GM12878 (cell line): Measurements from ENCODE around the gene TRAF3IP3. TPM values are rescaled to one million over a fixed set of nuclear protein-coding genes. Genes with fewer than 3 reads are reported as not detected.

Experiments used
- CEBPB ChIP-seq, 2 experiments: fragments of 150-350 bp in 1 of 2; IDR thresholded peaks; 2 replicates each; pipeline ENCODE4 v1.6.1; 2012 to 2014; ENCODE audit warnings: low read depth in 2 of 2, low read length in 2 of 2, borderline replicate concordance in 1 of 2, inconsistent platforms in 1 of 2
- CHD1 ChIP-seq: IDR thresholded peaks from 2 replicates; pipeline ENCODE4 v1.6.1; 2012; ENCODE audit warnings: low read depth, low read length, improper control_type of control experiment
- ETV6 ChIP-seq, 2 experiments: fragments of 450-650 bp in 1 of 2; IDR thresholded peaks in 1 of 2; conservative IDR thresholded peaks in 1 of 2; 2 replicates each; pipeline ENCODE4 v1.6.1; 2014; ENCODE audit warnings: antibody characterized with exemption in 1 of 2, borderline replicate concordance in 1 of 2, low read depth in 1 of 2, mild to moderate bottlenecking in 1 of 2, moderate library complexity in 1 of 2
- EZH2 ChIP-seq: IDR thresholded peaks from 2 replicates; pipeline ENCODE4 v1.6.1; 2012; ENCODE audit warnings: low read depth, mild to moderate bottlenecking, control low read depth, inconsistent platforms, low read length, borderline replicate concordance; ENCODE audit not compliant: control insufficient read depth
- LARP7 ChIP-seq: fragments of 450-650 bp; IDR thresholded peaks from 2 replicates; pipeline ENCODE4 v1.6.1; 2017; ENCODE audit warnings: mild to moderate bottlenecking
- MYC ChIP-seq: IDR thresholded peaks from 2 replicates; pipeline ENCODE4 v1.6.1; 2011; ENCODE audit warnings: mild to moderate bottlenecking, low read length, moderate library complexity, inconsistent platforms; ENCODE audit not compliant: insufficient read depth, insufficient replicate concordance, insufficient read length, severe bottlenecking
- RBBP5 ChIP-seq: fragments of 200-600 bp; sonication (generic); conservative IDR thresholded peaks from 2 replicates; pipeline ENCODE4 v1.6.1; 2016
- RELA ChIP-seq: fragments of 450-650 bp; IDR thresholded peaks from 2 replicates; pipeline ENCODE4 v1.8.0; 2014; ENCODE audit warnings: borderline replicate concordance; ENCODE audit not compliant: partially characterized antibody
- SIX5 ChIP-seq: IDR thresholded peaks from 2 replicates; pipeline ENCODE4 v1.6.1; 2011; ENCODE audit warnings: mild to moderate bottlenecking, low read depth, low read length, moderate library complexity; ENCODE audit not compliant: severe bottlenecking
- SKIL ChIP-seq: fragments of 450-650 bp; IDR thresholded peaks from 2 replicates; pipeline ENCODE4 v1.6.1; 2017; ENCODE audit warnings: mild to moderate bottlenecking, low read depth, inconsistent platforms; ENCODE audit not compliant: poor library complexity, severe bottlenecking
- TAF1 ChIP-seq: IDR thresholded peaks from 2 replicates; pipeline ENCODE4 v1.6.1; 2011; ENCODE audit warnings: mild to moderate bottlenecking, low read depth, low read length, borderline replicate concordance
- TBL1XR1 ChIP-seq: IDR thresholded peaks from 2 replicates; pipeline ENCODE4 v1.6.1; 2012; ENCODE audit warnings: low read depth, low read length, improper control_type of control experiment
- YY1 ChIP-seq: IDR thresholded peaks from 2 replicates; pipeline ENCODE4 v1.6.1; 2011; ENCODE audit warnings: low read depth, mild to moderate bottlenecking, low read length
- ZNF274 ChIP-seq: IDR thresholded peaks from one replicate; pipeline ENCODE4 v1.8.0; 2011; ENCODE audit not compliant: insufficient read length, insufficient read depth
- ZZZ3 ChIP-seq: IDR thresholded peaks from 2 replicates; pipeline ENCODE4 v1.6.1; 2011; ENCODE audit warnings: low read depth; ENCODE audit not compliant: control insufficient read depth, insufficient read length
- polyA plus RNA-seq, 11 experiments: library from polyadenylated mRNA; depleted of rRNA in 4 of 11; unstranded in 6 of 11; stranded (reverse) in 5 of 11; fragments of >200 nt; fragmentation: Nextera tagmentation in 4 of 11; fragmentation: Illumina TruSeq in 1 of 11; extraction: Ambion mirVana in 4 of 11; extraction: Trizol in 1 of 11; gene quantifications; 1 replicate in 1 of 11; 2 replicates in 10 of 11; pipeline versions ENCODE4 v1.2.1 to v1.2.3, GENCODE V29; 2011 to 2016; ENCODE audit warnings: inconsistent platforms in 2 of 11, missing spikeins in 2 of 11, low read depth in 1 of 11
- total RNA-seq, 4 experiments: library from RNA; depleted of rRNA in 3 of 4; stranded (reverse); fragments of >200 nt in 3 of 4; fragmentation: Illumina TruSeq in 1 of 4; extraction: Trizol in 1 of 4; gene quantifications; 2 replicates each; pipeline versions ENCODE4 v1.2.1 to v1.2.3, GENCODE V29; 2013 to 2021
- TF ChIP-seq, protein P1 (sequence below): IDR thresholded peaks from 2 replicates; pipeline ENCODE4 v1.6.1; 2011; ENCODE audit warnings: low read depth, low read length, improper control_type of control experiment, borderline replicate concordance
- TF ChIP-seq, protein P2 (sequence below), 3 experiments: IDR thresholded peaks in 2 of 3; conservative IDR thresholded peaks in 1 of 3; 2 replicates each; pipeline ENCODE4 v1.5.1; 2011; ENCODE audit warnings: low read depth in 3 of 3, low read length in 3 of 3, mild to moderate bottlenecking in 3 of 3, control low read depth in 2 of 3, moderate library complexity in 2 of 3, inconsistent platforms in 1 of 3, mixed read lengths in 1 of 3; ENCODE audit not compliant: control insufficient read depth in 2 of 3, insufficient read depth in 1 of 3; ENCODE audit errors: extremely low read depth in 1 of 3
- TF ChIP-seq, protein P3 (sequence below): fragments of 450-650 bp; IDR thresholded peaks from 2 replicates; pipeline ENCODE4 v1.6.1; 2017; ENCODE audit warnings: mild to moderate bottlenecking
- TF ChIP-seq, protein P4 (sequence below): IDR thresholded peaks from 2 replicates; pipeline ENCODE4 v1.6.1; 2011; ENCODE audit warnings: borderline replicate concordance, low read depth, mild to moderate bottlenecking, moderate library complexity, low read length; ENCODE audit not compliant: insufficient read depth, poor library complexity, severe bottlenecking

Gene TRAF3IP3
- total and polyA plus RNA-seq, 10 of the 15 experiments (the other 5 are each of a cell fraction or from before 2014, with no cell fraction given) = 61.6 to 121 (median 96.5) TPM

DNA sequence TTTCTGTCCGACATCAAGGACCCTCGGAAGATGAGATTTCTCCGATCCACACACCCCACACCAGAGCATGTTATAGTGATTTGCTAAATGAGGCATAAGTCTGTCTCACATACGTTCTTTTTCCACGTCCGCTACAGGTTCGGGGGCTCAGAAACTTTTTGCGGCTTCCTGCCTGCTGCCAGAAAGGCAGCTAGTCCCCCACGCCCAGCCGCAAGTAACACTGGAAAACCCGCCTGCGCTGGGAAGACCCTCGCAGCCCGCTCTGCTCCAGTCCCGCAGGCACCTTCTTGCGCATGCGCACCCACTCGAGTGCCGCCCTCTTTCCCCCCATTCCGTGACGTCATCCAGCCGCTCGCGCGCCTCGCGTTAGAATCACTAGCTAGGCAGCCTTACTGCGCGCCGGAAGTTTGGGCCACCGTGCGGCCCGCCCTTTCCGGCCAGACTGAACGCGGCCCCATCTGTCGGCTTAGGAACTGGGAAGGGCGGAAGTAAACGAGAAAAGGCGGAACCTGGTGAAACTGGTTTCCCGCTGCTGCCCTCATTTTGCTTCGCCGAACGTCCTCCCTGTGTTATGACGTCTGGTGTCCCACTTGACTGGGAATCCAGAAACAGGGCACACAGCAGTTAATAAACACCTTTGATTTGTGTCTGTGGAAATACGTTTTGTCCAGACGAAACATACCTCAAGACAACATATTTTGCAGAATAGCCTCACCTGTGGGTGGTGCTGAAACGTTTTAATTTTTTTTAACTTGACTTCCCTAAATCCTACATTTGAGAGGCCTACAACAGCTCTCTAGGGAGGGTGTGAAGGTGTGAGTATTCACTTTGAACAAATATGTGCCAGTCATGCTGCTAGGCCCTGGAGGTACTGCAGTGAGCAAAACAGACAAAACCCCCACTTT is 28.7 kb downstream of the TRAF3IP3 start, which contains the start of gene C1orf74 (continued):
- TF ChIP-seq, protein P1, sequence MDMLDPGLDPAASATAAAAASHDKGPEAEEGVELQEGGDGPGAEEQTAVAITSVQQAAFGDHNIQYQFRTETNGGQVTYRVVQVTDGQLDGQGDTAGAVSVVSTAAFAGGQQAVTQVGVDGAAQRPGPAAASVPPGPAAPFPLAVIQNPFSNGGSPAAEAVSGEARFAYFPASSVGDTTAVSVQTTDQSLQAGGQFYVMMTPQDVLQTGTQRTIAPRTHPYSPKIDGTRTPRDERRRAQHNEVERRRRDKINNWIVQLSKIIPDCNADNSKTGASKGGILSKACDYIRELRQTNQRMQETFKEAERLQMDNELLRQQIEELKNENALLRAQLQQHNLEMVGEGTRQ = no peak
- no peak for TF ChIP-seq CHD1
- TF ChIP-seq TBL1XR1 = no peak; the same call in 1 of the 2 replicates
- no peak for TF ChIP-seq ZZZ3
- TF ChIP-seq SKIL = no peak
- TF ChIP-seq TAF1 = peak; percentile 39; the same call in 1 of the 2 replicates
- peak; percentile 75 for TF ChIP-seq YY1
- no peak for TF ChIP-seq ZNF274
- TF ChIP-seq SIX5 = peak; percentile 14
- TF ChIP-seq, protein P2, sequence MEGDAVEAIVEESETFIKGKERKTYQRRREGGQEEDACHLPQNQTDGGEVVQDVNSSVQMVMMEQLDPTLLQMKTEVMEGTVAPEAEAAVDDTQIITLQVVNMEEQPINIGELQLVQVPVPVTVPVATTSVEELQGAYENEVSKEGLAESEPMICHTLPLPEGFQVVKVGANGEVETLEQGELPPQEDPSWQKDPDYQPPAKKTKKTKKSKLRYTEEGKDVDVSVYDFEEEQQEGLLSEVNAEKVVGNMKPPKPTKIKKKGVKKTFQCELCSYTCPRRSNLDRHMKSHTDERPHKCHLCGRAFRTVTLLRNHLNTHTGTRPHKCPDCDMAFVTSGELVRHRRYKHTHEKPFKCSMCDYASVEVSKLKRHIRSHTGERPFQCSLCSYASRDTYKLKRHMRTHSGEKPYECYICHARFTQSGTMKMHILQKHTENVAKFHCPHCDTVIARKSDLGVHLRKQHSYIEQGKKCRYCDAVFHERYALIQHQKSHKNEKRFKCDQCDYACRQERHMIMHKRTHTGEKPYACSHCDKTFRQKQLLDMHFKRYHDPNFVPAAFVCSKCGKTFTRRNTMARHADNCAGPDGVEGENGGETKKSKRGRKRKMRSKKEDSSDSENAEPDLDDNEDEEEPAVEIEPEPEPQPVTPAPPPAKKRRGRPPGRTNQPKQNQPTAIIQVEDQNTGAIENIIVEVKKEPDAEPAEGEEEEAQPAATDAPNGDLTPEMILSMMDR (IDR thresholded peaks at IDR 0.05 in 2 of 3, conservative IDR thresholded peaks at IDR 0.05 in 1 of 3; ENCODE audit: control insufficient read depth in 2 of 3, extremely low read depth in 1 of 3, insufficient read depth in 1 of 3, low read depth in 3 of 3, low read length in 3 of 3) = no peak
- TF ChIP-seq EZH2 = no peak
- TF ChIP-seq RELA = peak; percentile 42
- TF ChIP-seq CEBPB (IDR thresholded peaks at IDR 0.05; ENCODE audit: borderline replicate concordance in 1 of 2, low read depth in 2 of 2, low read length in 2 of 2) = no peak
- TF ChIP-seq, protein P3, sequence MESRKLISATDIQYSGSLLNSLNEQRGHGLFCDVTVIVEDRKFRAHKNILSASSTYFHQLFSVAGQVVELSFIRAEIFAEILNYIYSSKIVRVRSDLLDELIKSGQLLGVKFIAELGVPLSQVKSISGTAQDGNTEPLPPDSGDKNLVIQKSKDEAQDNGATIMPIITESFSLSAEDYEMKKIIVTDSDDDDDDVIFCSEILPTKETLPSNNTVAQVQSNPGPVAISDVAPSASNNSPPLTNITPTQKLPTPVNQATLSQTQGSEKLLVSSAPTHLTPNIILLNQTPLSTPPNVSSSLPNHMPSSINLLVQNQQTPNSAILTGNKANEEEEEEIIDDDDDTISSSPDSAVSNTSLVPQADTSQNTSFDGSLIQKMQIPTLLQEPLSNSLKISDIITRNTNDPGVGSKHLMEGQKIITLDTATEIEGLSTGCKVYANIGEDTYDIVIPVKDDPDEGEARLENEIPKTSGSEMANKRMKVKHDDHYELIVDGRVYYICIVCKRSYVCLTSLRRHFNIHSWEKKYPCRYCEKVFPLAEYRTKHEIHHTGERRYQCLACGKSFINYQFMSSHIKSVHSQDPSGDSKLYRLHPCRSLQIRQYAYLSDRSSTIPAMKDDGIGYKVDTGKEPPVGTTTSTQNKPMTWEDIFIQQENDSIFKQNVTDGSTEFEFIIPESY = no peak
- TF ChIP-seq LARP7 = peak; percentile 66; the same call in 1 of the 2 replicates
- TF ChIP-seq, protein P4, sequence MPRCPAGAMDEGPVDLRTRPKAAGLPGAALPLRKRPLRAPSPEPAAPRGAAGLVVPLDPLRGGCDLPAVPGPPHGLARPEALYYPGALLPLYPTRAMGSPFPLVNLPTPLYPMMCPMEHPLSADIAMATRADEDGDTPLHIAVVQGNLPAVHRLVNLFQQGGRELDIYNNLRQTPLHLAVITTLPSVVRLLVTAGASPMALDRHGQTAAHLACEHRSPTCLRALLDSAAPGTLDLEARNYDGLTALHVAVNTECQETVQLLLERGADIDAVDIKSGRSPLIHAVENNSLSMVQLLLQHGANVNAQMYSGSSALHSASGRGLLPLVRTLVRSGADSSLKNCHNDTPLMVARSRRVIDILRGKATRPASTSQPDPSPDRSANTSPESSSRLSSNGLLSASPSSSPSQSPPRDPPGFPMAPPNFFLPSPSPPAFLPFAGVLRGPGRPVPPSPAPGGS = no peak
- TF ChIP-seq RBBP5 = no peak
- no peak for TF ChIP-seq MYC
- TF ChIP-seq ETV6 (conservative IDR thresholded peaks at IDR 0.05 in 1 of 2, IDR thresholded peaks at IDR 0.05 in 1 of 2; ENCODE audit: borderline replicate concordance in 1 of 2, low read depth in 1 of 2) = peak in 1 of 2 experiments; percentile 80; a peak in 2 of 4 replicates
